Measurements from ENCODE around the gene IFRD1. TPM values are rescaled to one million over a fixed set of nuclear protein-coding genes. Genes with fewer than 3 reads are reported as not detected.

IFRD1 gene
- 90.5 TPM for total RNA-seq

- peak; percentile 99 for DNase-seq
Observed at GRCh38 chr7:112449902-112450806, at the start of gene IFRD1. IFRD1 (plus strand) TSS chr7:112450460; CDS start chr7:112450689, 229 bp downstream.

GRCh38 chr7:112404321-112404720, 45.9 kb upstream of the IFRD1 start:
- no peak for DNase-seq

- no peak for DNase-seq
Observed at GRCh38 chr7:112405286-112405685, 45.0 kb upstream of the IFRD1 start.

GRCh38 chr7:112407261-112407660, 43.0 kb upstream of the IFRD1 start:
- no peak for DNase-seq

GRCh38 chr7:112410092-112410491, 40.2 kb upstream of the IFRD1 start:
- DNase-seq: no peak

GRCh38 chr7:112411186-112411795, 39.0 kb upstream of the IFRD1 start:
- DNase-seq: no peak

- no peak for DNase-seq
Observed at GRCh38 chr7:112414855-112415490, 35.3 kb upstream of the IFRD1 start.

GRCh38 chr7:112416127-112416526, 34.1 kb upstream of the IFRD1 start:
- DNase-seq: no peak

GRCh38 chr7:112419543-112420130, 30.6 kb upstream of the IFRD1 start:
- no peak for DNase-seq

- no peak for DNase-seq
Observed at GRCh38 chr7:112420236-112420861, 29.9 kb upstream of the IFRD1 start.

- no peak for DNase-seq
Observed at GRCh38 chr7:112421666-112422486, 28.4 kb upstream of the IFRD1 start.

- no peak for DNase-seq
Observed at GRCh38 chr7:112422842-112423496, 27.3 kb upstream of the IFRD1 start.

- no peak for DNase-seq
Observed at GRCh38 chr7:112423987-112424386, 26.3 kb upstream of the IFRD1 start.

- no peak for DNase-seq
Observed at GRCh38 chr7:112427984-112428383, 22.3 kb upstream of the IFRD1 start.

- no peak for DNase-seq
Observed at GRCh38 chr7:112428715-112429114, 21.5 kb upstream of the IFRD1 start.

- no peak for DNase-seq
Observed at GRCh38 chr7:112430649-112431048, 19.6 kb upstream of the IFRD1 start.

GRCh38 chr7:112431803-112432202, 18.5 kb upstream of the IFRD1 start:
- no peak for DNase-seq

GRCh38 chr7:112433289-112433688, 17.0 kb upstream of the IFRD1 start:
- no peak for DNase-seq

- no peak for DNase-seq
Observed at GRCh38 chr7:112437072-112437471, 13.2 kb upstream of the IFRD1 start.

- no peak for DNase-seq
Observed at GRCh38 chr7:112439476-112439875, 10.8 kb upstream of the IFRD1 start.

- DNase-seq: no peak
Observed at GRCh38 chr7:112442210-112442609, 8.1 kb upstream of the IFRD1 start.

Measured in occipital lobe (tissue), 2 donors.